NK-92 treated with Interleukin-12 subunit alpha and Interleukin-12 subunit beta, amount 100 ng/mL, for 24 hours (cell line): Measurements from ENCODE around the gene PM20D1.
"Not testable (repeated sequence)": the region's sequence is repeated elsewhere in the genome, so short reads cannot be mapped to it uniquely, and the experiment has no call there.

Source experiments
- DNase-seq: peaks from one replicate; lab custom pipeline; 2025; lab: John Stamatoyannopoulos, UW

The PM20D1 gene

GRCh38 chr1:205849619-205850355 is at the start of gene PM20D1:
Gene PM20D1, minus strand, starts transcription at chr1:205850132. Its CDS starts 60 bp downstream, at chr1:205850072.
- no peak for DNase-seq

DNA sequence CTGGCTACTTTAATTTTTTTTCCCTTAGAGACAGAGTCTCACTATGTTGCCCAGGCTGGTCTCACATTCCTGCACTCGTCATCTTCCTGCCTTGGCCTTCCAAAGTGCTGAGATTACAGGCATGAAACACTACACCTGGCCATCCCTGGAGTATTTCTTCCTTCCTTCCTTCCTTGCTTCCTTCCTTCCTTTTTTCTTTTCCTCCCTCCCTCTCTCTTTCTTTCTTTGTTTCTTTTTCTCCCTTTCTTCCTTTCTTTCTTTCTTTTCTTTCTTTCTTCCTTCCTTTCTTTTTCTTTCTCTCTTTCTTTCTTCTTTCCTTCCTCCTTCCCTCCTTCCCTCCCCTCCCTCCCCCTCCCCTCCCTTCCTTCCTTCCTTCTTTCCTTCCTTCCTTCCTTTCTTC is 46.4 kb upstream of the PM20D1 start:
- no peak for DNase-seq

DNA sequence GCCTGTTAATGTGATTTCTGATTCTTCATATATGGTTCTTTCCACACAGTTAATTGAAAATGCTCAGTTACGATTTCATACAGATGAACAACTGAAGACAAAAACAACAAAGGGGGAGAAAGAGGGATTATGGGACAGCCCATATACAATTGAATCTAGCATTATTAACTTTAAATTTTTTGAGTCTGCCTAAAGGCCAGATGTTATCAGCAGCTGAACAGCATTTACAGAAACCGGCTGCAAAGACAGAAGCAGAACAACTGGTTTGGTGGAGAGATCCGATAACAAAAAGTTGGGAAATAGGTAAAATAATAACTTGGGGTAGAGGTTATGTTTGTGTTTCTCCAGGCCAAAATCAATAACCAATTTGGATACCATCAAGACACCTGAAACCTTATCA is 44.2 kb upstream of the PM20D1 start:
- not testable (repeated sequence) for DNase-seq

- not testable (repeated sequence) for DNase-seq
Observed at GRCh38 chr1:205892175-205892574, 42.2 kb upstream of the PM20D1 start.

- not testable (repeated sequence) for DNase-seq
Observed at GRCh38 chr1:205891481-205891880, 41.5 kb upstream of the PM20D1 start.

DNA sequence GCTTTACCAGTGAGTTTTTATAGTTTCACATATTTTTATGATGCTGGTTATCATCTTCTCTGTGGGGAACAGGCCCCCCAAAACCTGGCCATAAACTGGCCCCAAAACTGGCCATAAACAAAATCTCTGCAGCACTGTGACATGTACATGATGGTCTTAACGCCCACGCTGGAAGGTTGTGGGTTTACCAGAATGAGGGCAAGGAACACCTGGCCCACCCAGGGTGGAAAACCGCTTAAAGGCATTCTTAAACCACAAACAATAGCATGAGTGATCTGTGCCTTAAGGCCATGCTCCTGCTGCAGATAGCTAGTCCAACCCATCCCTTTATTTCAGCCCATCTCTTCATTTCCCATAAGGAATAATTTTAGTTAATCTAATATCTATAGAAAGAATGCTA is 40.7 kb upstream of the PM20D1 start:
- not testable (repeated sequence) for DNase-seq

DNA sequence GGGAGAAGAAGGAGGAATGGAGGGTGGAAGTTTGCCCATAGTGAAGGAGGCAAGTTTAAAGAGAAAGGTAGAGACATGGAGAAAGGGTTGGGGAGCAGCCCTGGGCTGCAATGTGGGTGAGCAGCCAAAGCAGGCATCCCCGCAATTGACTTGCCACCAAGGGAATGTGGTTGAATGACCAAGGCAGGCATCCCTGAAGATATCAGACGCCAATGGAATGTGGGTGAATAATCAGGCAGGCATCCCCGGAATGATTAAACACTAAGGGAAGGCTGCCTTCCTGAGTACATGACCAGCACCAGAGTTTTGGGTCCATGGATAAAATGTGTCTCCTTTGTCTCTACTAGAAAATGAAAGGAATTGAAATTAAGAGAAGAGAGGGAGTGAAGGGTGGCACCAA is 39.8 kb upstream of the PM20D1 start:
- not testable (repeated sequence) for DNase-seq

- DNase-seq: peak; percentile 14
Observed at GRCh38 chr1:205889006-205889405, 39.1 kb upstream of the PM20D1 start.

DNA sequence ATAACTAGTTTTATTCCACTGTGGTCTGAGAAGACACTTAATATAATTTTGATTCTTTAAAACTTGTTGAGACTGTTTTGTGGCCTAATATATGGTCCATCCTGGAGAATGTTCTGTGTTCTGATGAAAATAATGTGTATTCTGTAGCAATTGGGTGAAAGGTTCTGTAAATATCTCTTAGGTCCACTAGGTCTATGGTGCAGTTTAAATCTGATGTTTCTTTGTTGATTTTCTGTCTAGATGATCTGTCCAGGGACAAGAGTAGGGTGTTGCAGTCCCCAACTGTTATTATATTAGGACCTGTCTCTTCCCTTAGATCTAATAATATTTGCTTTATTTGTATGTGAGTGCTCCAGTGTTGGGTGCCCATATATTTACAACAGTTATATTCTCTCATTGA is 33.9 kb upstream of the PM20D1 start:
- DNase-seq: no peak

DNA sequence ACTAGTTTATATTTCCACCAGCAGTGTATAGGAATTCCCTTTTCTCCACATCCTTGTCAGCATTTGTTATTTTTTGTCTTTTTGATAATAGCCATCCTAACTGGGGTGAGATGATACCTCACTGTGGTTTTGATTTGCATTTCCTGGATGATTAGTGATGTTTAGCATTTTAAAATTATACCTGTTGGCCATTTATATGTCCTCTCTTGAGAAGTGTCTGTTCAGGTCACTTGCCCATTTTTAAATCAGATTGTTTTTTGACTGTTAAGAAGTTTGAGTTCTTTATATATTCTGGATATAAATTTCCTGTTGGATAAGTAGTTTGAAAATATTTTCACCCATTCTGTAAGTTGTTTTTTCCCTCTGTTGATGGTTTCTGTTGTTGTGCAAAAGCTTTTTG is 31.0 kb upstream of the PM20D1 start:
- no peak for DNase-seq

- no peak for DNase-seq
Observed at GRCh38 chr1:205879974-205880373, 30.0 kb upstream of the PM20D1 start.

- no peak for DNase-seq
Observed at GRCh38 chr1:205878026-205878425, 28.1 kb upstream of the PM20D1 start.

- DNase-seq: not testable (repeated sequence)
Observed at GRCh38 chr1:205873148-205873547, 23.2 kb upstream of the PM20D1 start.

DNA sequence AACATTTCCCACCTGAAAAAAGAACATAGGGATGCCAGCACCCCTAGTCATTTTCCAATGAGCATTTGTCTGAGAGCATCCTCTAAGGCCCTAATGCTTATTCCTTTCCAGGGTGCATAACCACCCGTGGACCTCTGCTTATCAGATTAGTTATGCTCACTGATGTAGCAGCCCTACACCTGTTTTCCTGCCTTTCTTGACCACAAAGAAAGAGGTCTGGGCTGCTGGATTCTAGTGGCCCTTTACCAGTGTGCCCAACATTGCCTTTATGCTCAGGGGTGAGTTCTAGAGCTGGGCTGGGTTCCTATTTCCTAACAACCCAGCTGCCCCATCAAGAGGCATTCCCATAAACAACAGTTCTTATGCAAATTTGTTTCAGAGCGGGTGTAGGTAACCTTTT is 20.3 kb upstream of the PM20D1 start:
- no peak for DNase-seq

DNA sequence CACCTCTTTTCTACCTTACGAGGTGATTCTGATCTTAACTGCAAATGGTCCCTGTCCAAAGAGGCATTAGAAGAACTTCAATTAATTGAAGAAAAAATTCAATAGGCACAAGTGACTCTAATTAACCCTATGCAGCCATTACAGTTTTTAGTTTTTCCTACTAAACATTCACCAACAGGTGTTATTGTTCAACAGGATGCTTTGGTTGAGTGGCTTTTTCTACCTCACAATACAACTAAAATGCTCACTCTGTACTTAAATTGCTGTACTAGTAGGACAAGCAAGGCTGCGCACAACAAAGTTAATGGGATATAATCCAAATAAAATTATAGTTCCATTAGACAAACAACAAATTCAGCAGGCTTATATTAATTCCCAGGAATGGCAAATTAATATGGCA is 11.6 kb upstream of the PM20D1 start:
- DNase-seq: no peak

GRCh38 chr1:205858141-205858961 is 8.4 kb upstream of the PM20D1 start:
- DNase-seq: no peak

- not testable (repeated sequence) for DNase-seq
Observed at GRCh38 chr1:205857501-205857900, 7.6 kb upstream of the PM20D1 start.

- no peak for DNase-seq
Observed at GRCh38 chr1:205856433-205856832, 6.5 kb upstream of the PM20D1 start.

- DNase-seq: no peak
Observed at GRCh38 chr1:205852969-205853368, 3.0 kb upstream of the PM20D1 start.

- DNase-seq: no peak
Observed at GRCh38 chr1:205851993-205852392, 2.1 kb upstream of the PM20D1 start.

GRCh38 chr1:205843036-205843859 is 6.7 kb downstream of the PM20D1 start:
- DNase-seq: no peak

- no peak for DNase-seq
Observed at GRCh38 chr1:205842229-205842628, 7.7 kb downstream of the PM20D1 start.
